HepG2 (cell line): ENCODE measurements around the gene TUBB. TPM values are rescaled to one million over a fixed set of nuclear protein-coding genes. Genes with fewer than 3 reads are reported as not detected.
A peak's percentile ranks its signal among the peaks of the same experiment; 100 is the strongest.

ENCODE experiments used
- HOXA5 ChIP-seq: sonication (generic); formaldehyde crosslinking; IDR thresholded peaks from 2 replicates; pipeline ENCODE4 v1.4.0; 2020; ENCODE audit warnings: missing genetic modification reagents
- IRF1 ChIP-seq: sonication (generic); formaldehyde crosslinking; IDR thresholded peaks from 2 replicates; pipeline ENCODE4 v1.4.0; 2020; ENCODE audit warnings: low read depth, mild to moderate bottlenecking, missing genetic modification reagents
- KMT2B ChIP-seq: IDR thresholded peaks from 2 replicates; pipeline ENCODE4 v1.6.1; 2016; ENCODE audit warnings: missing genetic modification reagents, missing compliant biosample characterization
- MTA3 ChIP-seq: sonication (generic); formaldehyde crosslinking; IDR thresholded peaks from 2 replicates; pipeline ENCODE4 v1.4.0; 2020; ENCODE audit warnings: missing genetic modification reagents
- NFIC ChIP-seq: IDR thresholded peaks from 2 replicates; pipeline ENCODE4 v1.6.1; 2012; ENCODE audit warnings: mild to moderate bottlenecking, low read length, inconsistent platforms
- NFYB ChIP-seq: sonication (generic); formaldehyde crosslinking; IDR thresholded peaks from 2 replicates; pipeline ENCODE4 v1.4.0; 2020; ENCODE audit warnings: missing genetic modification reagents
- POLR2G ChIP-seq: fragments of 200-400 bp; formaldehyde crosslinking; IDR thresholded peaks from 2 replicates; pipeline ENCODE4 v1.6.1; 2018; ENCODE audit warnings: mild to moderate bottlenecking, low read depth, low read length, moderate library complexity
- RORA ChIP-seq: sonication (generic); formaldehyde crosslinking; IDR thresholded peaks from 2 replicates; pipeline ENCODE4 v1.5.0; 2020; ENCODE audit warnings: mild to moderate bottlenecking, missing genetic modification reagents, moderate library complexity
- SALL2 ChIP-seq: sonication (generic); formaldehyde crosslinking; IDR thresholded peaks from 2 replicates; pipeline ENCODE4 v1.8.1; 2023; ENCODE audit warnings: mild to moderate bottlenecking, missing genetic modification reagents, inconsistent platforms
- SOX6 ChIP-seq, 2 experiments: fragments of 450-650 bp in 1 of 2; sonication (generic) in 1 of 2; formaldehyde crosslinking in 1 of 2; IDR thresholded peaks; 2 replicates each; pipeline versions ENCODE4 v1.4.0 to v1.6.1; 2017 to 2020; ENCODE audit warnings: antibody characterized with exemption in 1 of 2, mild to moderate bottlenecking in 1 of 2, missing genetic modification reagents in 1 of 2
- SUZ12 ChIP-seq: fragments of 150-350 bp; IDR thresholded peaks from 2 replicates; pipeline ENCODE4 v1.6.1; 2014; ENCODE audit warnings: low read depth, low read length
- TCF12 ChIP-seq, 2 experiments: fragments of 450-650 bp in 1 of 2; sonication (generic) in 1 of 2; formaldehyde crosslinking in 1 of 2; IDR thresholded peaks; 2 replicates each; pipeline versions ENCODE4 v1.6.1 to v1.8.0; 2017 to 2022; ENCODE audit warnings: antibody characterized with exemption in 1 of 2, mild to moderate bottlenecking in 1 of 2, missing genetic modification reagents in 1 of 2, moderate library complexity in 1 of 2
- TFAP4 ChIP-seq: sonication (generic); IDR thresholded peaks from 2 replicates; pipeline ENCODE4 v1.6.1; 2016; ENCODE audit warnings: low read depth, borderline replicate concordance
- THAP7 ChIP-seq: sonication (generic); formaldehyde crosslinking; IDR thresholded peaks from 2 replicates; pipeline ENCODE4 v1.8.1; 2023; ENCODE audit warnings: mild to moderate bottlenecking, missing genetic modification reagents
- WIZ ChIP-seq: sonication (generic); formaldehyde crosslinking; IDR thresholded peaks from 2 replicates; pipeline ENCODE4 v1.5.1; 2020; ENCODE audit warnings: mild to moderate bottlenecking, missing genetic modification reagents
- XBP1 ChIP-seq: sonication (generic); formaldehyde crosslinking; IDR thresholded peaks from 2 replicates; pipeline ENCODE4 v1.5.0; 2020; ENCODE audit warnings: missing genetic modification reagents
- ZNF333 ChIP-seq: sonication (generic); formaldehyde crosslinking; IDR thresholded peaks from 2 replicates; pipeline ENCODE4 v1.4.0; 2020; ENCODE audit warnings: mild to moderate bottlenecking, missing genetic modification reagents, borderline replicate concordance
- ZNF460 ChIP-seq: sonication (generic); formaldehyde crosslinking; IDR thresholded peaks from 2 replicates; pipeline ENCODE4 v1.5.1; 2020; ENCODE audit warnings: missing genetic modification reagents, mild to moderate bottlenecking, borderline replicate concordance
- ZNF503 ChIP-seq: sonication (generic); formaldehyde crosslinking; IDR thresholded peaks from 2 replicates; pipeline ENCODE4 v1.4.0; 2020; ENCODE audit warnings: missing genetic modification reagents
- ZNF512B ChIP-seq: sonication (generic); formaldehyde crosslinking; IDR thresholded peaks from 2 replicates; pipeline ENCODE4 v1.5.1; 2020; ENCODE audit warnings: missing genetic modification reagents, mild to moderate bottlenecking, borderline replicate concordance
- ZNF614 ChIP-seq: IDR thresholded peaks from 2 replicates; pipeline ENCODE4 v1.6.1; 2018; ENCODE audit warnings: missing biosample characterization, missing genetic modification reagents, inconsistent platforms, borderline replicate concordance
- ZNF782 ChIP-seq: sonication (generic); formaldehyde crosslinking; IDR thresholded peaks from 2 replicates; pipeline ENCODE4 v1.4.0; 2020; ENCODE audit warnings: missing genetic modification reagents, mild to moderate bottlenecking, borderline replicate concordance
- polyA plus RNA-seq, 8 experiments: library from polyadenylated mRNA; depleted of rRNA in 3 of 8; stranded (reverse) in 7 of 8; unstranded in 1 of 8; fragments of >200 nt; fragmentation: Illumina TruSeq in 4 of 8; extraction: Trizol in 4 of 8; gene quantifications; 2 replicates each; pipeline versions ENCODE4 v1.2.1 to v1.2.3, GENCODE V29; 2011 to 2016; ENCODE audit warnings: low read depth in 4 of 8, missing spikeins in 1 of 8, mixed read lengths in 1 of 8; ENCODE audit not compliant: insufficient read depth in 1 of 8
- total RNA-seq, 5 experiments: library from RNA; depleted of rRNA; stranded (reverse); fragments of >200 nt; fragmentation: Illumina TruSeq; extraction: Trizol; gene quantifications; 2 replicates each; pipeline ENCODE4 v1.2.3, GENCODE V29; 2016; ENCODE audit warnings: low read depth in 1 of 5

Gene TUBB
- total and polyA plus RNA-seq, 2 of the 13 experiments (the other 11 are each of a cell fraction or from before 2014, with no cell fraction given) = 911 to 1,163 TPM

- TF ChIP-seq SOX6 (IDR thresholded peaks at IDR 0.05) (no peak), SOX6 (CRISPR knock-in tag; IDR thresholded peaks at IDR 0.05) (peak; percentile 85), ZNF614 (CRISPR knock-in tag) (no peak), TCF12 (IDR thresholded peaks at IDR 0.05) (no peak), TCF12 (CRISPR knock-in tag; IDR thresholded peaks at IDR 0.05) (0 out of 2 replicates have a peak, but pooled peaks have one; percentile 14), RORA (CRISPR knock-in tag) (no peak), ZNF782 (CRISPR knock-in tag) (peak; percentile 52; the same call in 1 of the 2 replicates), MTA3 (CRISPR knock-in tag) (no peak), XBP1 (CRISPR knock-in tag) (no peak), ZNF503 (CRISPR knock-in tag) (peak; percentile 55; the same call in 1 of the 2 replicates), NFYB (peak; percentile 10; the same call in 1 of the 2 replicates), NFIC (no peak), SALL2 (CRISPR knock-in tag) (no peak; the same call in 1 of the 2 replicates), POLR2G (peak; percentile 81), KMT2B (CRISPR knock-in tag) (no peak), TFAP4 (no peak), THAP7 (CRISPR knock-in tag) (no peak), WIZ (peak; percentile 30; the same call in 1 of the 2 replicates), HOXA5 (CRISPR knock-in tag) (peak; percentile 31; the same call in 1 of the 2 replicates), ZNF512B (no peak), SUZ12 (no peak), IRF1 (CRISPR knock-in tag) (no peak), ZNF333 (CRISPR knock-in tag) (peak; percentile 38; the same call in 1 of the 2 replicates), ZNF460 (CRISPR knock-in tag) (no peak)
These were observed 1.3 kb downstream of the TUBB start (continued) for GRCh38 chr6:30721198-30722024.
